Immature natural killer cell (primary cell): ENCODE measurements around the gene RTN4RL1. TPM values are rescaled to one million over a fixed set of nuclear protein-coding genes. Genes with fewer than 3 reads are reported as not detected.

Source experiments
- DNase-seq, 3 donors: peaks; one replicate each; pipeline ENCODE4 v3.0.0; 2022; ENCODE audit warnings: mixed read lengths in 1 of 3
- H3K27ac Mint-ChIP-seq, 6 donors: one replicate each; pipeline ENCODE4 v1.8.0; 2020; ENCODE audit warnings: mixed read lengths in 6 of 6, mild to moderate bottlenecking in 5 of 6, inconsistent platforms in 4 of 6, moderate library complexity in 3 of 6
- H3K27me3 Mint-ChIP-seq, 3 donors: one replicate each; pipeline ENCODE4 v1.8.0; 2020 to 2021; ENCODE audit warnings: low read depth in 3 of 3, mild to moderate bottlenecking in 3 of 3, mixed read lengths in 3 of 3, moderate library complexity in 3 of 3, inconsistent platforms in 1 of 3
- H3K36me3 Mint-ChIP-seq, 3 donors: one replicate each; pipeline ENCODE4 v1.8.0; 2020; ENCODE audit warnings: mixed read lengths in 3 of 3, inconsistent platforms in 2 of 3, mild to moderate bottlenecking in 2 of 3
- H3K4me1 Mint-ChIP-seq, 2 donors: one replicate each; pipeline ENCODE4 v1.8.0; 2020; ENCODE audit warnings: inconsistent platforms in 2 of 2, mild to moderate bottlenecking in 2 of 2, mixed read lengths in 2 of 2, moderate library complexity in 1 of 2
- H3K4me3 Mint-ChIP-seq, 5 donors: one replicate each; pipeline ENCODE4 v1.8.0; 2020; ENCODE audit warnings: mild to moderate bottlenecking in 5 of 5, mixed read lengths in 5 of 5, inconsistent platforms in 3 of 5, moderate library complexity in 3 of 5
- H3K9me3 Mint-ChIP-seq, 6 donors: one replicate each; pipeline ENCODE4 v1.8.0; 2020; ENCODE audit warnings: mild to moderate bottlenecking in 6 of 6, mixed read lengths in 6 of 6, inconsistent platforms in 4 of 6, moderate library complexity in 3 of 6
- polyA plus RNA-seq, 3 donors: library from polyadenylated mRNA; unstranded; fragments of 300-500 nt; fragmentation: Illumina TruSeq; gene quantifications; one replicate each; pipeline ENCODE4 v1.2.3, GENCODE V29; 2021

Gene RTN4RL1
- polyA plus RNA-seq, 3 donors from 2014 or later = 0.37 TPM; not detected in 2

- DNase-seq = no peak
- H3K4me1 Mint-ChIP-seq = peaks cover 0 to 9% of the 10 kb centered on the region in 2 donors
- no peak overlapping the region for H3K27ac Mint-ChIP-seq
- H3K36me3 Mint-ChIP-seq = no peaks in the 10 kb centered on the region
- no peak overlapping the region for H3K4me3 Mint-ChIP-seq
- H3K27me3 Mint-ChIP-seq = peaks cover 0 to 4% (median 2%) of the 10 kb centered on the region in 3 donors
- H3K9me3 Mint-ChIP-seq = no peaks in the 10 kb centered on the region
Measured at GRCh38 chr17:2009737-2010136, 15.4 kb downstream of the RTN4RL1 start.

GRCh38 chr17:2008332-2009126 is 16.6 kb downstream of the RTN4RL1 start:
- Mint-ChIP-seq H3K27ac (peak overlapping the region in 1 of 6 donors; percentile 15), H3K4me1 (peaks cover 0 to 9% of the 10 kb centered on the region in 2 donors), H3K36me3 (no peaks in the 10 kb centered on the region), H3K9me3 (no peaks in the 10 kb centered on the region), H3K27me3 (peaks cover 0 to 4% (median 0%) of the 10 kb centered on the region in 3 donors), H3K4me3 (no peak overlapping the region)
- no peak for DNase-seq

GRCh38 chr17:2004435-2004952 is 20.6 kb downstream of the RTN4RL1 start:
- Mint-ChIP-seq H3K27me3 (peaks cover 0 to 4% (median 3%) of the 10 kb centered on the region in 3 donors), H3K27ac (no peak overlapping the region), H3K9me3 (no peaks in the 10 kb centered on the region), H3K4me3 (no peak overlapping the region), H3K36me3 (no peaks in the 10 kb centered on the region), H3K4me1 (no peaks in the 10 kb centered on the region)
- no peak for DNase-seq

GRCh38 chr17:2003525-2003924 is 21.6 kb downstream of the RTN4RL1 start:
- Mint-ChIP-seq H3K9me3 (peaks cover 0 to 4% (median 0%) of the 10 kb centered on the region in 6 donors), H3K4me3 (no peak overlapping the region), H3K27ac (no peak overlapping the region), H3K36me3 (no peaks in the 10 kb centered on the region), H3K4me1 (peaks cover 0 to 5% of the 10 kb centered on the region in 2 donors), H3K27me3 (peaks cover 0 to 11% (median 8%) of the 10 kb centered on the region in 3 donors)
- DNase-seq = no peak

- peaks cover 0 to 11% (median 7%) of the 10 kb centered on the region in 3 donors for H3K27me3 Mint-ChIP-seq
- peaks cover 0 to 4% (median 0%) of the 10 kb centered on the region in 6 donors for H3K9me3 Mint-ChIP-seq
- H3K4me1 Mint-ChIP-seq = peaks cover 0 to 5% of the 10 kb centered on the region in 2 donors
- no peak for DNase-seq
- no peak overlapping the region for H3K4me3 Mint-ChIP-seq
- no peak overlapping the region for H3K27ac Mint-ChIP-seq
- no peaks in the 10 kb centered on the region for H3K36me3 Mint-ChIP-seq
Measured at GRCh38 chr17:2002767-2003329, 22.3 kb downstream of the RTN4RL1 start.

- H3K4me1 Mint-ChIP-seq = peaks cover 0 to 7% of the 10 kb centered on the region in 2 donors
- no peak for DNase-seq
- no peak overlapping the region for H3K27ac Mint-ChIP-seq
- H3K9me3 Mint-ChIP-seq = peaks cover 0 to 4% (median 0%) of the 10 kb centered on the region in 6 donors
- peaks cover 0 to 19% (median 7%) of the 10 kb centered on the region in 3 donors for H3K27me3 Mint-ChIP-seq
- peak overlapping the region in 2 of 5 donors; percentile 48 to 66 for H3K4me3 Mint-ChIP-seq
- H3K36me3 Mint-ChIP-seq = peaks cover 0 to 5% (median 0%) of the 10 kb centered on the region in 3 donors
Measured at GRCh38 chr17:1999557-2000251, 25.4 kb downstream of the RTN4RL1 start.

GRCh38 chr17:1997927-1998742 is 27.0 kb downstream of the RTN4RL1 start:
- Mint-ChIP-seq H3K9me3 (peaks cover 0 to 4% (median 0%) of the 10 kb centered on the region in 6 donors), H3K27ac (no peak overlapping the region), H3K27me3 (peaks cover 0 to 19% (median 7%) of the 10 kb centered on the region in 3 donors), H3K4me1 (peaks cover 0 to 7% of the 10 kb centered on the region in 2 donors), H3K36me3 (peaks cover 0 to 5% (median 0%) of the 10 kb centered on the region in 3 donors), H3K4me3 (no peak overlapping the region)
- no peak for DNase-seq

- H3K9me3 Mint-ChIP-seq = peaks cover 0 to 4% (median 0%) of the 10 kb centered on the region in 6 donors
- DNase-seq = no peak
- H3K4me1 Mint-ChIP-seq = peaks cover 0 to 7% of the 10 kb centered on the region in 2 donors
- H3K27ac Mint-ChIP-seq = no peak overlapping the region
- H3K36me3 Mint-ChIP-seq = peaks cover 0 to 5% (median 0%) of the 10 kb centered on the region in 3 donors
- H3K4me3 Mint-ChIP-seq = no peak overlapping the region
- peaks cover 1 to 19% (median 7%) of the 10 kb centered on the region in 3 donors for H3K27me3 Mint-ChIP-seq
Measured at GRCh38 chr17:1997289-1997926, 27.7 kb downstream of the RTN4RL1 start.

- Mint-ChIP-seq H3K27ac (no peak overlapping the region), H3K36me3 (peaks cover 0 to 5% (median 0%) of the 10 kb centered on the region in 3 donors), H3K9me3 (peaks cover 0 to 4% (median 0%) of the 10 kb centered on the region in 6 donors), H3K4me3 (no peak overlapping the region), H3K4me1 (peaks cover 0 to 7% of the 10 kb centered on the region in 2 donors), H3K27me3 (peaks cover 3 to 19% (median 7%) of the 10 kb centered on the region in 3 donors)
- DNase-seq = no peak
Measured at GRCh38 chr17:1996800-1997288, 28.3 kb downstream of the RTN4RL1 start.

GRCh38 chr17:1995907-1996799 is 29.0 kb downstream of the RTN4RL1 start:
- no peak overlapping the region for H3K27ac Mint-ChIP-seq
- DNase-seq = no peak
- H3K27me3 Mint-ChIP-seq = peaks cover 6 to 19% (median 6%) of the 10 kb centered on the region in 3 donors
- H3K36me3 Mint-ChIP-seq = peaks cover 0 to 5% (median 0%) of the 10 kb centered on the region in 3 donors
- no peak overlapping the region for H3K4me3 Mint-ChIP-seq
- H3K4me1 Mint-ChIP-seq = peaks cover 0 to 7% of the 10 kb centered on the region in 2 donors
- H3K9me3 Mint-ChIP-seq = peaks cover 0 to 5% (median 0%) of the 10 kb centered on the region in 6 donors

GRCh38 chr17:1995321-1995892 is 29.7 kb downstream of the RTN4RL1 start:
- no peak overlapping the region for H3K27ac Mint-ChIP-seq
- H3K27me3 Mint-ChIP-seq = peaks cover 6 to 17% (median 8%) of the 10 kb centered on the region in 3 donors
- DNase-seq = no peak
- H3K4me1 Mint-ChIP-seq = peaks cover 0 to 7% of the 10 kb centered on the region in 2 donors
- peaks cover 0 to 5% (median 0%) of the 10 kb centered on the region in 6 donors for H3K9me3 Mint-ChIP-seq
- peaks cover 0 to 5% (median 0%) of the 10 kb centered on the region in 3 donors for H3K36me3 Mint-ChIP-seq
- no peak overlapping the region for H3K4me3 Mint-ChIP-seq
